GM18508 (cell line): Measurements from ENCODE around the gene RNGTT.
"Not testable (repeated sequence)": the region's sequence is repeated elsewhere in the genome, so short reads cannot be mapped to it uniquely, and the experiment has no call there.

Source experiments
- ATAC-seq: cut with Tn5 transposase; IDR thresholded peaks from one replicate; pipeline ENCODE4 v1.9.1; 2021; ENCODE audit warnings: moderate number of reproducible peaks; ENCODE audit not compliant: insufficient read depth, unreplicated experiment

Gene RNGTT

DNA sequence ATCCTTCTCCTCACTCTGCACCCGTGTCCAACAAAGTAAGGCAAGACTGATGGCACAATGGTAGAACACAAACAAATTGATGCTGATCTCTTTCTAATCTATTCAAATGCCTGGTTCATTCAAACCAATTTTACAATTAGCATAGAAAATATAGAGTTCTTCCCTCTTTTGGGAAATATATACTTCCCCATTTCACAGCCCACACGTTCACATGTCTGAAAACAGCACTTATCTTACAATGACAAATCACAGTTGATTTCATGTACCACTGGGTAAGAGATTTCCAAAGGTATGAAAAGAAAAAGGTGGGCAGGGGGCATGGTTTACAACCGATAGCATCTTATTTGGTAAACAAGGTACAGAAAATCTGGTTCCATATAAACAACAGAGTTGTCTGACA is 137.6 kb downstream of the RNGTT start:
- no peak for ATAC-seq

DNA sequence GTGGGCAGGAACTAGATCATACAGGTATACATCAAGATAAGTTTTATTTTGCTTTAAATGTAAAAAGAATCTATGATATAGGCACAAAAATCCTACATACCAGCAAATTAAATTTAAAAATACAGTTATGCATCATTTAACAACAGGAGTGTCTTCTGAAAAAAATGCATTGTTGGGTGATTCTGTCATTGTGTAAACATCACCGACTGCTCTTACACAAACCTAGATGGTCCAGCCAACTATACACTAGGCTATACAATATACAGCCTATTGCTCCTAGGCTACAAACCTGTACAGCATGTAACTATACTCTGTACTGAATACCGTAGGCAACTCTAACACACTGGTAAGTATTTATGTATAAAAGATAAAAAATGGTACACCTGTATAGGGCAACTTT is 139.4 kb downstream of the RNGTT start:
- no peak for ATAC-seq

DNA sequence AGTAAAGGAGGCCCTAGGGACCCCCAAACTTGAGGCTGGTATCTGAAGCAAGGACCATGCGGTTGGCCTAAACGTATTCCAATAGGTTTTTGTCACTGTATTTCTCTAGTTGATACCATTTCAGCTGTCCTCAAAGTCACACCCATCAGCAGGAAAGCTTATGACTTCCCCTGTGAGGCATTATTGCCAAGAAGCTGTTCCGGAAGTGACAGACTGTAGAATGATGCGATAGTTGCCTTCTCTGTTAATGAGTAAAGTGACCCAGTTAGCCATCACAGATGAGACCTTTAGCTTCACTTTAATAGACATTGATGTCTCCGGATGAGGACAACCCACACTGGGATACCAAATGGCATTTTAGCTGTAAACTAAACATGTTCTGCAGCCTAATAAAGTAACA is 147.9 kb downstream of the RNGTT start:
- no peak for ATAC-seq

DNA sequence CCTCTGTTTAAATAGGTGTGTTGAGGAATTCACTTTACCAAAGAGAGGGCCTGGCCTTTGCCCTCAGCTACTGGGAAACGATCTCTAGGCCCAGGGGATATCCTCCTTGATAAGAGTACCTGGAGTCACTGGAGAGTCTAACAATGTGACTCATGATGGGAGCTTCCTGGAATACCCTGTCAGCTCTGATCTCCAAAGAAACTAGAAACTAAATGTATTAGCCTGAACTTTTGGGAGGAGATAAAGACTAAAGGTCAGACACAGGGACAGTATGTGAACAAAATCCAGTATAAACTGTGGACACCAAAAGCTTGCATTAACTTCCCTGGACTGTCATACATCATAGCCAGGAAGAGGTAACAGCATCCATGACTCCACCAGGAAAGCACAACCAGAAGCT is 148.5 kb downstream of the RNGTT start:
- no peak for ATAC-seq

DNA sequence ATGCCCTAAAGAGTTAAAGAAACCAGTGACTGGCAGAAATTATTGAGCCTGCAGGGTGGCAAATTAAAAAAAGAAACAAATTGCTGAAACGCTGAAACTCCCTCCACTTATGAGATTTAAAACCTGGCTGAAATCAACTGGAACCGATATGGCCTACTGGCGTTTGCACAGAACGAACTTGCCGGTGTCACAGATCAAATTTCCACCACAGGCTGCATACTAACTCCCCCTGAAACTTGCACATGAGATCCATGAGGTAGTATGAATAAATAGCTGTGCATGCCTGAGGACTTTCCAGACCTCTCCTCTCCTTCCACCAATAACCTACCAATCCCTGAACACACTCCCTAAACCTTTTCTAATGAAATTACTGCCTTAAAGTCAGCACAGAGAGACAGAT is 150.4 kb downstream of the RNGTT start:
- ATAC-seq, result no peak

DNA sequence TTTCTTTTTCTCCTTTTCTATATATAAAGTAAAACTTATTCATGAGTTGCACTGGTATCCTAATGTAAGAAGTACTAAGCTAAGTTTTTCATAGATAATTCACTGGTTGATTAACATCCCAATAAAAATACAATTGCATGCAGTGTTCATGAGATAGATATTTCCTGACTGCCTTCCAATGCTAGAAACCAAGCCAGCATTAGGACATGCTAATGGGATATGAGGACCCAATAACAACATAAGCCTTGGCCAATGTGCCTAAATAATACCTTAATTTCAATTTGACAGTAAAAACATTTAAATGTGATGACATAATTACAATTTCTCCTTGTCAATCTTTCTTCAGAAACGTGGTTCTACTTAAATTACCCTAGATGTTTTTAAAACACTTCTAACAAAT is 152.7 kb downstream of the RNGTT start:
- ATAC-seq, result no peak

DNA sequence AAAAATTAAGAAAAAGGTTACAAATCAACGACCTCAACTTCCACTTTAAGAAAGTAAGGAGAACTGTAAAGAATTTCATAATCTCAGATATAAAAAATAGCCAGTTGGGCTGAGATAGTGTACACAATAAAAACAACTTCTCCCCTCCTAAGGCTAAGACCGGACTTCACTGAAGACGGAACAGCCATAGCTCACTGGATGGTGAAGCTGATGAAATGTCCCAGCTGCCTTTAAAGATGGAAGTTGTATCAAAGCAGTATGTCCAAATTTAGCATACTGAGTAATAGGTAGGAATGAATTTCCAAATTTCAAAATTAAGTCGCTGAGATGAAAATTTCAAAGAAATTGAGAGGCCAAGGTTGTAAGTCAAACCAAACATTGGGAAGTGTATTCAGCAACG is 153.3 kb downstream of the RNGTT start:
- ATAC-seq, result no peak

DNA sequence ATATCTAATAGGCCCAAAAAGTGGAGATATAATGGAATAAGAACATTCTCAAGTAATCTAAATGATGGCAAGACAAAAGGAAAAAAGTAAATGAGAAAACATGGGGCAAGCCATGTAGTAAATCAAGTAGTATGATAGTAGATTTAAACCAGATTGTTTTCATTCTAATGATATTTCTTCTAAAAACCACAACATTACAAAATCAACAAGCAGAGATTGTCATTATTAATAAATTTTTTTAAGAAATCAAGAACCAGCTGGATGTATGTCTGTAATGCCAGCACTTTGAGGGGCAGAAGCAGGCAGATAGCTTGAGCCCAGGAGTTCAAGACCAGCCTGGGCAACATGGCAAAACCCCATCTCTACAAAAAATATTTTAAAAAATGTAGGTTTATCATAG is 155.0 kb downstream of the RNGTT start:
- no peak for ATAC-seq

DNA sequence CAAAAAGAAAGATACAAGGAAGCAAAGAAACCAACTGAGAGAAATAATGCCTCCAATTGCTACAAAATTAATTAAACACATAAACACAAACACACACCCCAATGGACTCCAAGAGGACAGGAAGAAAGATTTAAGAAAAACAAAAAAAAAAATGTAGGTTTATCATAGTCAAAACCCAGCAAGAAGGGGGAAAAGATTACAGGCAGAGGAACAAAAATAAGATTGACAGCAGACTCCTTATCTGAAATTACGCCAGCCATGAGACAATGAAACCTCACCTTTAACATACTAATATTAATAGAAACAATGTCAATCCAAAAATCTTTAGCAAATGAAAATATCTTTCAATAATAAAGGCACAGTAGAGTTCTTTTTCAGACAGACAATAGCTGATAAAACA is 155.8 kb downstream of the RNGTT start:
- ATAC-seq, result no peak

DNA sequence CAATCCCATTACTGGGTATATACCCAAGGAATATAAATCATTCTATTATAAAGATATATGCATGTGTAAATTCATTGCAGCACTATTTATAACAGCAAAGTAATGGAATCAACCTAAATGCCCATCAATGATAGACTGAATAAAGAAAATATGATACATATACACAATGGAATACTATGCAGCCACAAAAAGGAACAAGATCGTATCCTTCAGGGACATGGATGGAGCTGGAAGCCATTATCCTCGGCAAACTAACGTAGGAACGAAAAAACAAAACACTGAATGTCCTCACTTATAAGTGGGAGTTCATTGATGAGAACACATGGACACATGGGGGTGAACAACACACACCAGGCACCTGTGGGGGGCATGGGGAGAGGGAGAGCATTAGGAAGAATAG is 156.7 kb downstream of the RNGTT start:
- no peak for ATAC-seq

DNA sequence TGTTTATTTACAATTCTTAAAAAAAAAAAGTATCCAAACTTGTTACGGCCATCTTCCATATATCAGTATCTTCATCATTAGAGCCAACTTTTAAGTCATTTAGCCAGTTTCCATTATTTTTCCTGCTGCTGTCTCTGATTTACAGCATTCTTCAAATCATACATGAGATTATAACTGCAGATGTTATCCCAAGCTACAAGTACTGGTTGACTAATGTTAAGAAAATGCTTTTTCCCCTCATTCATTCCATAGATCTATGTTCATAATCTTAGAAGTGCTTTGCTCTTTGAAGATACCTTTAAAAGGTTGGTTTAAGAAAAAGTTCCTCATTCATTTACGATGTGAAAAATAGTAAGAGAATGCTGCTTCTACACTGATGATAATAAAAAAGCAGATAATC is 158.7 kb downstream of the RNGTT start:
- no peak for ATAC-seq

DNA sequence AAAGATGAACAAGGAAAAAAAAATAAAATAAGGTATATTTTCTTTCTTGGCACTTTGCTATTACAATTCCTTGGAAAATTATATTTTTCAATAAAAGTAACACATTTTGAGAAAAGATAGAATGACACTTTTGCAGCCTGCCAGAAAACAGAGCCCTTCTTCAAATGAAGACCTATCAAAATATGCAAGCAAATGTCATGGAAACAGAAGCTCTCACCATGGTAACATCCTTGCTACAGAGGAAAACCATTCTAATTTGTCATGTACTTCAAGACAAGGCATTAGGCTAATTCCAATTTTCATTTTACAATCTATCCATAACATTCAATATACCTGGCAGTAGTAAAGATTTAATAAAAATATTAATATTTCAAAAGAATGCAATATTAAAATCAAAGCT is 177.9 kb downstream of the RNGTT start:
- no peak for ATAC-seq

DNA sequence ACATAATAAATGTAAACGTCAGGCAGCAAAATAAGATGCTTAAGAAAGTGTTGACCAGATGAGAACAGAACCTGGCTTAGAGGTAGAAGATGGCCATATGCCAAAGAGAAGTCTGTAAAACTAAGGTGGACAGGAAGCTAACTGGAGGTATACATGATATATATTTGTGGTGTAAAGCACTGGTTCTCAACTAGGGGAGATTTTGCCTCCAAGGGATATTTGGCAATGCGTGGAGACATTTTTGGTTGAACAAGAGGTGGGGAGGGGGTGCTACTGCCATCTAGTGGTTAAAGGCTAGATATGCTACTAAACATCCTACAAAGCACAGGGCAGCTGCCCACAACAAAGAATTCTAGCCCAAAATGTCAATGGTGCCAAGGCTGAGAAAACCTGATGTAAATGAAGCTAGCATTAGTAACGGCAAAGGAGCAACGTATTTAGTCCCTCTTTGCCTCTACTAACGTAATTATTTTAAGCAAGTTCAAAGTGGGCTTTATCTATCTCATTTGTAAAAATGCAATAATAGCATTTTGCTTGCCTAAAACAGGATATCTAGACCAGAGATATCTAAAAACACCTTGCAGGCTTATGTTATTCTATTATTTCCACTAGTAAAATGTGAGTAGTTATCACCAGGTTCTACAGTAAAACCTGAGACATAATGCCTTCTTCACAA is 182.6 kb downstream of the RNGTT start:
- ATAC-seq, result no peak

DNA sequence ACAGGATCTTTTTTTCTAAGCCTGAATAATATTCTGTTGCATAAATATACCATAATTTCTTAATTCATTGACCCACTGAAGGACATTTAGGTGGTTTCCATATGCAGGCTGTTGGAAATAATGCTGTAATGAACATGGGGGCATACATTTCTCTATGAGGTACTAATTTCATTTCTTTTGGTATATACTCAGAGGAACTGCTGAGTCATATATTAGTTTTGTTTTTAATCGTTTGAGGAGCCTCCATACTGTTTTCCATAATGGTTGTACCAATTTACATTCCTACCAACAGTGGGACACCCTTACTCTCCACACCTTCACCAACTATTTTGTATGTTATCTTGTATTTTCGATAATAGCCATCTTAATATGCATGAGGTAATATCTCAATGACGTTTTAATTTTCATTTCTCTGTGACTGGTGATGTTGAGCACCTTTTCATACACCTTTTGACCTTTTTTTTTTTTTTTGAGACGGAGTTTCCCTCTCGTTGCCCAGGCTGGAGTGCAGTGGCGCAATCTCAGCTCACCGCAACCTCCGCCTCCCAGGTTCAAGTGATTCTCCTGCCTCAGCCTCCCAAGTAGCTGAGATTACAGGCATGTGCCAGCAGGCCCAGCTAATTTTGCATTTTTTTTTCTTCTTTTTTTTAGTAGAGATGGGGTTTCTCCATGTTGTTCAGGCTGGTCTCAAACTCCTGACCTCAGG is 187.4 kb downstream of the RNGTT start:
- no peak for ATAC-seq

DNA sequence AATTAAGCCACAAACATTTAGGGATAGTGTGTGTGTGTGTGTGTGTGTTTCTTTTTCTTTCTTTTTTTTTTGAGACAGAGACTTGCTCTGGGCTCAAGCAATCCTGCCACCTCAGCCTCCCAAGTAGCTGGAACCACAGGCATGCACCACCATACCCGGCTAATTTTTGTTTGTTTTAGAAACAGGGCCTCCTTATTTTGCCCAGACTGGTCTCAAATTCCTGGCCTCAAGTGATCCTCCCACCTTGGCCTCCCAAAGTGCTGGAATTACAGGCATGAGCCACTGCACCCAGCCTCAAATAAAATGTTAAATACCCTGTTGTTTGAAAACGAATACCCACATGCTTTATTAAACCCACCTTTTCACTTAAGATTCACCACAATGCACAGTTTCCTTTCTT is 195.3 kb downstream of the RNGTT start:
- not testable (repeated sequence) for ATAC-seq

DNA sequence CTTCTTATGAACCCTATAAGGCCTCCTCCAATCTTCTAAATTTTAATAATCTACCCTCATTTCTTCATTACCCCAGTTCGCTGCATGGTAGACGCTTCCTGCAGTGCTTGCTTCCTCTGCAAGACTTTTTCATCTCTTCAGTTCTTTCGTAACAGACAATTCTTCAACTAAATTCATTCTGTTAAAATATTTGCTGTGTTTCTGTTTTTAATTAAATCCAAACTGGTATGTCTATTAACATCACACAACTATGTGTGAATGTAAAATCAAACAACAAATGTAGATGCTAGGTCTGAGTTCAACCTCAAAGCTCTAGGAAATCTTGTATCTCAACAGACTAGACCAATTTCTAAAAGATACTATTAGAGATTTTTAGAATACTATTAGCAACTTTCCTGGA is 199.3 kb downstream of the RNGTT start:
- no peak for ATAC-seq

DNA sequence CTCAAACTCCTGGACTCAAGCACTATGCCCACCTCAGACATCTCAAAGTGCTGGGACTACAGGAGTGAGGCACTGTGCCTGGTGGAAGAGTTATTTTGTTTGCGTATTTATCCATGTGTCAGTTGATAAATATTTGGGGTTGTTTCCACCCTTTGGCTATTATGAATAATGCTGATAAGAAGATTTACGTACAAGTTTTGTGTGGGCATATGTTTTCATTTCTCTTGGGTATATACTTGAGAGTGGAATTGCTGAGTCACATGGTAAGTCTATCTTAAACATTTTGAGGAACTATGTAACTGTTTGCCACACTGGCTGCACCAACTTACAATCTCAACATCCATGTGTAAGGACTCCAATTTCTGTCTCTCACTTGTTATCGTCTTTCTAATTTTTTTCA is 200.3 kb downstream of the RNGTT start:
- ATAC-seq, result no peak

DNA sequence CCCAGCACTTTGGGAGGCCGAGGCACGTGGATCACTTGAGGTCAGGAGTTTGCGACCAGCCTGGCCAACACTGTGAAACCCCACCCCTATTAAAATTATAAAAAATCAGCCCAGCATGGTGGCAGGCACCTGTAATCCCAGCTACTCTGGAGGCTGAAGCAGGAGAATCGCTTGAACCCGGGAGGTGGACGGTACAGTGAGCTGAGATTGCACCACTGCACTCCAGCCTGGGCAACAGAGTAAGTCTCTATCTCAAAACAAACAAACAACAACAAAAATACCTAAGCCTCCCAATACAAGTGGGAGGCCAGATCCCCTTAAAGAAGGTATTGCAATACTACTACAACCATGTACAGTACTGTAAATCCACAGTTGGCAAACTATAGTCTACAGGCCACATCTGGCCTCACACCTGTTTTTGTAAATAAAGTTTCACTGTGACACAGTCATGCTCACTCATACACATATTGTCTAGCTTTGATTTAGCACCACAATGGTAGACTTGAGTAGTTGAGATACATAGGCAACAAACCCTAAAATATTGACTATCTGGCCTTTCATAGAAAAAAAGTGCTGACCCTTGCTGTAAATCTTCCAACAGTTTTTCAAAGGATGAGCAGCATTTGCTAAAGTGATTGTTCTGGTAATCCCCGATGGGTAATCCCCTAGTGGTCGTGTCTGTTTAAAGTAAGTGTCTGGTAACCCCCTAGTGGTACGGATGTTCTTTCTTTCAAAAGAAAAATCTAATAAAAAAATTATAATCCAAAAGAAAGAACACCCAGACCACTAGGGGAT is 202.0 kb downstream of the RNGTT start:
- ATAC-seq, result no peak

DNA sequence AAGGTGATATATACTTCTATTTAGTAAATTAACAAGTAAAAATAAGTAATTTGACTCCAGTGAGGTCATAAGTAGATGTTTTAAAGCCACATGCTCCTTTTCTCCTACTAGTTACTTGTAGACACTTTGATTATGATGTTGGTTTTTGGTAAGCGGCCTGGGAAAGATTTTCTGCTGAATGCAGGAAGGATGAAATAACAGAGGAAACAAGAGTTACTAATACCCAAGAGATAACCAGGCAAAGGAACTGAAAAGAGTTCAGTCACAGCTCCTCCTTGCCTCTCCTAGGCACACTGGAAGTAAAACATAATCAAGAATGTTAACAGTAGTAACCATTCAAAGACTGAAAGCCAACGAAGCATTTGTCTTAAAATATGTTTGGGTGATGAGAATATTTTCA is 203.3 kb downstream of the RNGTT start:
- ATAC-seq, result no peak

DNA sequence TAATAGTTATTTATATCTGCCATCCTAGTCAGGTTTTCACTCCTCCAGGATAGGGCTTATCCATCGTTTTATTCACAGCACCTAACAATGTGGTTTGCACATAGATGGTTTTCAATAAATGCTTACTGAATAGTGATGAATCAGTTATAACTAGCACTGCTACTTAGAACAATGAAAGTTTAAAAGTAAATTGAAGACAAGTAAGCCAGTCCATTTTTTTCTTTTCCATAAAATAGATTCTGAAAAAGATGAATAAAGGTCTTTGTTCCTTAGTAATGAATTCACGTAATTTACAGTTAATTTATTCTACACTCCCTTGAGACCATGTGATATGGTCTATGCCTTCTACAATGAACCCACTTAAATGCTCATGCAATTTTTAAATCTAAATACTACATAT is 212.5 kb downstream of the RNGTT start:
- no peak for ATAC-seq

DNA sequence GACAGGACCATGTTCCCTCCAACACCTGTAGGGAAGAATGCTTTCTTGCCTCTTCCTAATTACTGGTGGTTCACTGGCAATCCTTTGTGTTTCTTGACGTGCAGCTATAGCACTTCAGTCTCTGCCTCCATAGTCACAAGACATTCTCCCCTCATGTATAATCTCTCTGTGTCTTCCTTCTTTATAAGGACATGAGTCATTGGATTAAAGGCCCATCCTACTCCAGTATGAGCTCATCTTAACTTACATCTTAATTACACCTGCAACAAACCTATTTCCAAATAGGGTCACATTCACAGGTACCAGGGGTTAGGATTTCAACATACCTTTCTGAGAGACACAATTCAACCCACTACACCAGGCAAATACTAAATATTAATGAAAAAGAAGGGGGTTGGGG is 213.6 kb downstream of the RNGTT start:
- ATAC-seq, result no peak

DNA sequence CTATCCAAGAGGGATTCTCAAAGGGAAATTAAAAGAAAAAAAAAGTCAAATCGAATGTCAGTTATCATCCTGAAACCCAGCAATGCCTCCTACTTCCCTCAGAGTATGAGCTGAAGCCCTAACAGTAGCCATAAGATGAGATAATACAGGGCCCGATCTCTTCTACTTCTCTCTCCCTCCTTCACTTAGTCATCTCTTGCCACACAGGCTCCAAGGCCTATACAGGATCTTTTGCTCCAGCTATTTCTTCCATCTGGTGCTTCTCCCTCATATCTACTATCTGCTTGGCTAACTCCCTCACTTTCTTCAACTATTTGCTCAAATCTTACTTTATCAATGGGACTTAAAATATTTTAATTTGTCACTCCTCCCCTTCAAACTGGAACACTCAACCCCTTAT is 215.3 kb downstream of the RNGTT start:
- ATAC-seq, result no peak
